Stimulated activated CD4-positive, alpha-beta T cell treated with anti-CD3 and anti-CD28 coated beads, Interleukin-12 subunit alpha, Interleukin-12 subunit beta, amount 100 ng/mL, for 24 hours (primary cell): ENCODE data around the gene MTHFD1L.

ENCODE experiments used
- DNase-seq, 2 experiments: peaks; one replicate each; pipeline ENCODE4 v3.0.0-alpha.2; 2020; ENCODE audit warnings: low read depth in 2 of 2

Gene MTHFD1L

GRCh38 chr6:150898399-150899170, 33.1 kb downstream of the MTHFD1L start:
- DNase-seq, result no peak

GRCh38 chr6:150899231-150899630, 33.7 kb downstream of the MTHFD1L start:
- DNase-seq, result no peak

- no peak for DNase-seq
These were observed 34.5 kb downstream of the MTHFD1L start for GRCh38 chr6:150900049-150900448.

GRCh38 chr6:150902142-150902776, 36.8 kb downstream of the MTHFD1L start:
- DNase-seq, result no peak

- no peak for DNase-seq
These were observed 40.3 kb downstream of the MTHFD1L start for GRCh38 chr6:150905769-150906168.

- no peak for DNase-seq
These were observed 41.3 kb downstream of the MTHFD1L start for GRCh38 chr6:150906641-150907326.

GRCh38 chr6:150907383-150907782, 41.9 kb downstream of the MTHFD1L start:
- DNase-seq, result no peak

- DNase-seq, result no peak
These were observed 43.4 kb downstream of the MTHFD1L start for GRCh38 chr6:150908901-150909300.

- DNase-seq, result no peak
These were observed 45.1 kb downstream of the MTHFD1L start for GRCh38 chr6:150910561-150910960.

GRCh38 chr6:150914372-150914771, 48.9 kb downstream of the MTHFD1L start:
- DNase-seq, result no peak

- no peak for DNase-seq
These were observed 49.8 kb downstream of the MTHFD1L start for GRCh38 chr6:150915131-150915879.

GRCh38 chr6:150915880-150916265, 50.4 kb downstream of the MTHFD1L start:
- DNase-seq, result no peak

GRCh38 chr6:150919938-150920337, 54.4 kb downstream of the MTHFD1L start:
- DNase-seq, result no peak

- no peak for DNase-seq
These were observed 56.6 kb downstream of the MTHFD1L start for GRCh38 chr6:150922137-150922536.

GRCh38 chr6:150924808-150925589, 59.5 kb downstream of the MTHFD1L start:
- no peak for DNase-seq

- DNase-seq, result no peak
These were observed 60.1 kb downstream of the MTHFD1L start for GRCh38 chr6:150925590-150925928.

GRCh38 chr6:150925976-150926375, 60.5 kb downstream of the MTHFD1L start:
- no peak for DNase-seq

- DNase-seq, result no peak
These were observed 63.4 kb downstream of the MTHFD1L start for GRCh38 chr6:150928882-150929281.

- no peak for DNase-seq
These were observed 63.9 kb downstream of the MTHFD1L start for GRCh38 chr6:150929416-150929815.

GRCh38 chr6:150930841-150931240, 65.3 kb downstream of the MTHFD1L start:
- no peak for DNase-seq

GRCh38 chr6:150931405-150931804, 65.9 kb downstream of the MTHFD1L start:
- DNase-seq, result no peak
